ENCODE measurements around the gene URB2.

Gene URB2

GRCh38 chr1:229642376-229642775, 16.3 kb downstream of the URB2 start:
- no peak for TF ChIP-seq CTCF (conservative IDR thresholded peaks at IDR 0.05; ENCODE audit: low read depth)
- POLR2A ChIA-PET (ENCODE audit: low non-redundant PET) = interaction anchor here (0.6 kb wide), 1 partner anchor 436 kb away, joined by 3 read pairs; no protein-coding TSS in a partner anchor
- H3K27ac ChIP-seq = no peak overlapping the region
- CTCF ChIA-PET = no interaction called here
- no peak for DNase-seq (ENCODE audit: low spot score)

- no peak overlapping the region for H3K27ac ChIP-seq
- ChIA-PET POLR2A (ENCODE audit: low non-redundant PET) (no interaction called here), CTCF (no interaction called here)
- no peak for TF ChIP-seq CTCF (conservative IDR thresholded peaks at IDR 0.05; ENCODE audit: low read depth)
- DNase-seq (ENCODE audit: low spot score) = no peak
Observed at GRCh38 chr1:229642970-229643369, 16.9 kb downstream of the URB2 start.

- POLR2A ChIA-PET (ENCODE audit: low non-redundant PET) = no interaction called here
- no peak for DNase-seq (ENCODE audit: low spot score)
- CTCF ChIA-PET = no interaction called here
- no peak for TF ChIP-seq CTCF (conservative IDR thresholded peaks at IDR 0.05; ENCODE audit: low read depth)
- 0 out of 2 replicates have a peak overlapping the region, but pooled peaks have one; percentile 6 for H3K27ac ChIP-seq
Observed at GRCh38 chr1:229643996-229644745, 18.1 kb downstream of the URB2 start.

GRCh38 chr1:229645324-229645993, 19.4 kb downstream of the URB2 start:
- CTCF ChIA-PET = interaction anchor here (0.6 kb wide), 1 partner anchor 474 kb away, joined by 3 read pairs; no protein-coding TSS in a partner anchor
- no peak overlapping the region for H3K27ac ChIP-seq
- DNase-seq (ENCODE audit: low spot score) = no peak
- POLR2A ChIA-PET (ENCODE audit: low non-redundant PET) = no interaction called here
- TF ChIP-seq CTCF (conservative IDR thresholded peaks at IDR 0.05; ENCODE audit: low read depth) = no peak

GRCh38 chr1:229648406-229648805, 22.4 kb downstream of the URB2 start:
- CTCF ChIA-PET = no interaction called here
- no peak for TF ChIP-seq CTCF (conservative IDR thresholded peaks at IDR 0.05; ENCODE audit: low read depth)
- no peak for DNase-seq (ENCODE audit: low spot score)
- POLR2A ChIA-PET (ENCODE audit: low non-redundant PET) = no interaction called here
- H3K27ac ChIP-seq = no peak overlapping the region

- TF ChIP-seq CTCF (conservative IDR thresholded peaks at IDR 0.05; ENCODE audit: low read depth) = no peak
- ChIA-PET POLR2A (ENCODE audit: low non-redundant PET) (no interaction called here), CTCF (interaction anchor here (0.6 kb wide), 1 partner anchor 577 kb away, joined by 3 read pairs; no protein-coding TSS in a partner anchor)
- no peak overlapping the region for H3K27ac ChIP-seq
- no peak for DNase-seq (ENCODE audit: low spot score)
Observed at GRCh38 chr1:229650045-229650444, 24.0 kb downstream of the URB2 start.
